ENCODE measurements around the gene GMDS.

GRCh38 chr6:1640476-1640875, 604.9 kb downstream of the GMDS start:
- TF ChIP-seq CTCF (IDR thresholded peaks at IDR 0.05) (no peak), POLR2A (IDR thresholded peaks at IDR 0.05) (no peak)

All from Peyer's patch (tissue), 4 donors.